Epithelial cell of esophagus (primary cell): ENCODE data around the gene NPTX2.

ENCODE experiments used
- DNase-seq: peaks from one replicate; pipeline ENCODE4 v3.0.0; 2010; ENCODE audit warnings: low read depth
- H3K4me3 ChIP-seq: 2 replicates; pipeline ENCODE4 v1.5.1; 2011; ENCODE audit warnings: mild to moderate bottlenecking, low read length, control low read depth
- CTCF ChIP-seq: IDR thresholded peaks from 2 replicates; pipeline ENCODE4 v1.5.1; 2011; ENCODE audit warnings: low read depth, mild to moderate bottlenecking, low read length, control low read depth, inconsistent platforms; ENCODE audit not compliant: insufficient read depth; ENCODE audit errors: missing control alignments

The NPTX2 gene

GRCh38 chr7:98641646-98642500 is 24.8 kb downstream of the NPTX2 start:
- no peak for DNase-seq
- no peak overlapping the region for H3K4me3 ChIP-seq
- no peak for TF ChIP-seq CTCF

GRCh38 chr7:98643236-98643985 is 26.3 kb downstream of the NPTX2 start:
- no peak for TF ChIP-seq CTCF

GRCh38 chr7:98646465-98646864 is 29.4 kb downstream of the NPTX2 start:
- no peak for TF ChIP-seq CTCF
- no peak for DNase-seq
- H3K4me3 ChIP-seq, result no peak overlapping the region

More at GRCh38 chr7:98643236-98643985, 26.3 kb downstream of the NPTX2 start:
- no peak overlapping the region for H3K4me3 ChIP-seq
- DNase-seq, result no peak

- no peak overlapping the region for H3K4me3 ChIP-seq
- DNase-seq, result no peak
- TF ChIP-seq CTCF, result no peak
Measured at GRCh38 chr7:98647326-98647725, 30.2 kb downstream of the NPTX2 start.

GRCh38 chr7:98651760-98652159 is 34.7 kb downstream of the NPTX2 start:
- no peak for DNase-seq
- no peak for TF ChIP-seq CTCF
- no peak overlapping the region for H3K4me3 ChIP-seq

GRCh38 chr7:98653601-98654310 is 36.7 kb downstream of the NPTX2 start:
- no peak for DNase-seq
- H3K4me3 ChIP-seq, result no peak overlapping the region
- TF ChIP-seq CTCF, result no peak
